MG63 (cell line): ENCODE data around the gene HCRTR2. TPM values are rescaled to one million over a fixed set of nuclear protein-coding genes. Genes with fewer than 3 reads are reported as not detected.
A peak's percentile ranks its signal among the peaks of the same experiment; 100 is the strongest.
"Not testable (repeated sequence)": the region's sequence is repeated elsewhere in the genome, so short reads cannot be mapped to it uniquely, and the experiment has no call there.

Source experiments
- DNase-seq: peaks from one replicate; pipeline ENCODE4 v3.0.0-alpha.2; 2020
- H3K27me3 ChIP-seq: fragments of 250-450 bp; sonication (Bioruptor Pico); 2 replicates; pipeline ENCODE4 v1.5.1; 2020; ENCODE audit warnings: mild to moderate bottlenecking, moderate library complexity
- H3K36me3 ChIP-seq: fragments of 250-450 bp; sonication (Bioruptor Pico); 2 replicates; pipeline ENCODE4 v1.5.1; 2020; ENCODE audit warnings: mild to moderate bottlenecking, moderate library complexity
- H3K4me3 ChIP-seq: fragments of 250-450 bp; sonication (Bioruptor Pico); 2 replicates; pipeline ENCODE4 v1.5.1; 2020; ENCODE audit warnings: mild to moderate bottlenecking, moderate library complexity
- H3K9me3 ChIP-seq: fragments of 250-450 bp; sonication (Bioruptor Pico); 2 replicates; pipeline ENCODE4 v1.5.1; 2020; ENCODE audit warnings: mild to moderate bottlenecking, moderate library complexity
- total RNA-seq: library from RNA; depleted of rRNA; stranded (reverse); fragments of >200 nt; shearing (Covaris generic); gene quantifications from 2 replicates; pipeline ENCODE4 v1.2.3, GENCODE V29; 2014; ENCODE audit warnings: low replicate concordance

HCRTR2 gene
- total RNA-seq, 1 experiment from 2014 or later: not detected

DNA sequence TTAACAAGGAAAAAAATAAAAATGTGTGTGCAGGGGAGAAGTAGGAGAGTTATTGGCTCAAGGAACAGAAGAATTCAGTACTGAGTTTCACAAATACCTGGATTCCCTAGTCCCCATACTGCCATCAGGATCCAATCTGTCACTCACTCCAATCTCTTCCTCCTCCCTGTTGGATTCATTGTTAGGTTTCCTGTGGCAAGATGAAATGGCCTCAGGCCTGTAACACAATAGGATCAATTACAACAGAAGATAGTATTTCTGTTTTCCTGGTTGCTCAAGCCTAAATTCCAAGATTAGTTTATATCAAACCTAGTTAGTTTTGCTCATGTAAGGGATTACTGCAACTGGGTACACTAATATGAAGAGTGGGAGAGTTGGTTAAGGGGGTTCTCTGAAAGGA, 24.4 kb downstream of the HCRTR2 start:
- Histone ChIP-seq H3K27me3 (no peaks in the 10 kb centered on the region), H3K36me3 (no peaks in the 10 kb centered on the region), H3K9me3 (no peaks in the 10 kb centered on the region), H3K4me3 (no peak overlapping the region)
- DNase-seq: no peak

GRCh38 chr6:55199239-55199638, 24.9 kb downstream of the HCRTR2 start:
- no peak for DNase-seq
- Histone ChIP-seq H3K4me3 (no peak overlapping the region), H3K27me3 (no peaks in the 10 kb centered on the region), H3K9me3 (no peaks in the 10 kb centered on the region), H3K36me3 (no peaks in the 10 kb centered on the region)

DNA sequence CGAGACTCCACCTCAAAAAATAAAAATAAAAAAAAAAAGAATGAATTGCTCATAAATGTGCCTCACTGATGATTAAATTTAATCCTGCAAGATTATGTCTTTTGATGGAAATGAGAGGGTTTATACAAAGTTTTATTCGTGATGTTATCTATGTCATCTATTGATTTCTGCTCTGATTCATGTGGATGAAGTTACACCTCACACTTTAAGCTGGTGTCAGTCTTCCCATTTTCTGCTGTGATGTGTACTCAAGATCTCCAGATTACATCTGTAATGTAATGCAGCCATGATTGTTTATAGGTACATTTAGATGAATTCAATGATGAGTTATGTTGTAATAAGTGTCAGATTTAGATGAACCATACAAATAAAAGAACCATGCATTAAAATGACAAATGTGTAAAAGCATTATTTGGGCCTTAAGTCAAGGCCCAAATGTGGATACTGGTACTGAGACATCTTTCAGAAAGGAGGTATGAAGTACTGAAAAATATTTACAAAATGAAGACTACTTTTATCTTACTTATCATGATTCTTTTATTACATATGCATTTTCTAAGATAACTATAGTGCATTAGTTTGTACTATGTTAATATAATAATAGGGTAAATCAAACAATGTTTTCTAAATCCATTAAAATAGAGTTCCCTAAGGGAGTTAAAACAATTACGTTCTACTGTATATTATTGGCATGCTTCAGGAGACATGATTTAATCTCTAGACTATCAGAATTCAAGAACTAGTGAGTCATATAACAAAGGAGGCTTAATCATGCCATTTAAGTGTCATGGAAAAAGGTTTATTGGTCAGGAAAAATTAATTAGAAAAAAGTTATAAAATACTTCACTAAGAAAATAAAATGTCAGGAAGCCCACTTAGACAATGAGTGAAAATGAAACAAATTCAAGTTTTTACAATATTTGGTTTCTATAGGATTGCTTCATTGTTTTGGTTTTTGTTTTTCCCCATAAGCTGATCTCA, 34.5 kb downstream of the HCRTR2 start:
- no peaks in the 10 kb centered on the region for H3K36me3 ChIP-seq
- no peaks in the 10 kb centered on the region for H3K27me3 ChIP-seq
- no peaks in the 10 kb centered on the region for H3K9me3 ChIP-seq
- no peak overlapping the region for H3K4me3 ChIP-seq
- DNase-seq: no peak

DNA sequence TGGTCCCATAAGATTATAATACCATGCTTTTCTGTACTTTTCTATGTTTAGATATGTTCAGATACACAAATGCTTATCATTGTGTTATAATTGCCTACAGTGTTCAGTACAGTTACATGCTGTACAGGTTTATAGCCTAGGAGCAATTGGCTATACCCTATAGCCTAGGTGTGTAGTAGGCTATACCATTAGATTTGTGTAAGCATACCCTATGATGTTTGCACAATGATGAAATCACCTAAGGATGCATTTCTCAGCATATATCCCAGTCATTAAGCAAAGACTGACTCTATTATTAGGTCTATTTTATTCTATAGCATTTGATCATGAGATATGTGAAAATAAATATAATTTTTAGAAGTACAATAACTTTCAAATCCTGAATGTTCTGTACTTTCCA, 36.6 kb downstream of the HCRTR2 start:
- DNase-seq: no peak
- Histone ChIP-seq H3K36me3 (no peaks in the 10 kb centered on the region), H3K9me3 (no peaks in the 10 kb centered on the region), H3K27me3 (no peaks in the 10 kb centered on the region), H3K4me3 (no peak overlapping the region)

- no peak overlapping the region for H3K4me3 ChIP-seq
- no peaks in the 10 kb centered on the region for H3K36me3 ChIP-seq
- no peaks in the 10 kb centered on the region for H3K27me3 ChIP-seq
- DNase-seq: no peak
- H3K9me3 ChIP-seq: no peaks in the 10 kb centered on the region
Observed at GRCh38 chr6:55212156-55212555, 37.8 kb downstream of the HCRTR2 start.

- Histone ChIP-seq H3K9me3 (no peaks in the 10 kb centered on the region), H3K36me3 (no peaks in the 10 kb centered on the region), H3K27me3 (no peaks in the 10 kb centered on the region), H3K4me3 (no peak overlapping the region)
- DNase-seq: no peak
Observed at GRCh38 chr6:55220961-55221360, 46.6 kb downstream of the HCRTR2 start.

DNA sequence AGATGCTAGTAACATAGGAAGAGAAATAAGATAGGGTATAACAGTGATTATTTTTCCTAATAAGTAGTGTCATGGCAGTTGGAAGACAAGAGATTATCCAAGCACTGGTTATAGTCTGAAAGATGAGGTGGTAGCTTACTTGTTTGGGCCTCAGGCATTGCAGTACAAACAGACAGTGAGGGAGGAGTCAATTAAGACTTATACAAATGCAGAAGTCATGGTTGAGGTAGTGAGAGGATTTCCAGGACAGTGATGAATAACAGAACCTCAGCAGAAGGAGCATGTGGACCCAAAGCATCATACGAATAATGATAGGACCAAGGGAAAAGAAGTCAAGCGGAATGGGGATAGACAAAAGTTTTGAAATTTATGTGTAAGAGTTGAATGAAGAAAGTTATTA, 53.5 kb downstream of the HCRTR2 start:
- DNase-seq: no peak
- no peaks in the 10 kb centered on the region for H3K9me3 ChIP-seq
- H3K36me3 ChIP-seq: no peaks in the 10 kb centered on the region
- no peak overlapping the region for H3K4me3 ChIP-seq
- H3K27me3 ChIP-seq: no peaks in the 10 kb centered on the region

GRCh38 chr6:55239099-55239498, 64.8 kb downstream of the HCRTR2 start:
- no peaks in the 10 kb centered on the region for H3K9me3 ChIP-seq
- no peaks in the 10 kb centered on the region for H3K36me3 ChIP-seq
- DNase-seq: peak; percentile 9
- no peak overlapping the region for H3K4me3 ChIP-seq
- no peaks in the 10 kb centered on the region for H3K27me3 ChIP-seq

- H3K36me3 ChIP-seq, DNase-seq, H3K4me3 ChIP-seq, H3K9me3 ChIP-seq, H3K27me3 ChIP-seq: not testable (repeated sequence)
Observed at GRCh38 chr6:55240975-55241605, 66.8 kb downstream of the HCRTR2 start.

GRCh38 chr6:55250400-55250799, 76.1 kb downstream of the HCRTR2 start:
- no peaks in the 10 kb centered on the region for H3K27me3 ChIP-seq
- no peaks in the 10 kb centered on the region for H3K36me3 ChIP-seq
- H3K9me3 ChIP-seq: no peaks in the 10 kb centered on the region
- no peak for DNase-seq
- H3K4me3 ChIP-seq: no peak overlapping the region

DNA sequence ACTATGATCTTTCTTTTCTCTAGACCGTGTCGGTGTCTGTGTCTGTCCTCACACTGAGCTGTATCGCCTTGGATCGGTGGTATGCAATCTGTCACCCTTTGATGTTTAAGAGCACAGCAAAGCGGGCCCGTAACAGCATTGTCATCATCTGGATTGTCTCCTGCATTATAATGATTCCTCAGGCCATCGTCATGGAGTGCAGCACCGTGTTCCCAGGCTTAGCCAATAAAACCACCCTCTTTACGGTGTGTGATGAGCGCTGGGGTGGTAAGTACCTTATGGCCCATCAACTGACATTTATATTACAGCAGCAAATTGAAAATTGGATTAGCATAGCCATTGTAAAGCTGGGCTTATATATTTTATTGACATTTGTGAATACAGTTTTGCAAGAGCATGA, 80.8 kb downstream of the HCRTR2 start:
- Histone ChIP-seq H3K4me3 (no peak overlapping the region), H3K36me3 (no peaks in the 10 kb centered on the region), H3K27me3 (no peaks in the 10 kb centered on the region), H3K9me3 (no peaks in the 10 kb centered on the region)
- DNase-seq: no peak

DNA sequence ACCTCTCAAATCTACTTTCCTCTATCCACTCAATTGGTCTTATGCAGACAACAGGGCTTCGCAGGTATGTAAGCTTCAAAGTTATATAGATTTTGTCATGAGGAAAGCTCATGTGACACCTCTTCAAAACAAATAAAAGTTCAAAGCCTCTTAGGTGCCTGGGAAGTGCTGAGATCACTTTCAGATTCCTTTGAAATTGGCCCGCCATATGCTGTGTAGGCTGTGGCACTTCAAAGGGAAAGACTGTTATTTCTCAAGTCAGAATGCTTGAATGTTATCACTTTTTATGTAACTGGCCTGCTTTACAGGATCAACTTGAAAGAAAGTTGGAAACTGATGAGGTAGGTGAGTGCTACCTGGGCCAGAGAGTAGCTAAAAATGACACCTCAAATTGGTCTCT, 85.9 kb downstream of the HCRTR2 start:
- Histone ChIP-seq H3K4me3 (no peak overlapping the region), H3K36me3 (no peaks in the 10 kb centered on the region), H3K27me3 (no peaks in the 10 kb centered on the region), H3K9me3 (no peaks in the 10 kb centered on the region)
- no peak for DNase-seq

DNA sequence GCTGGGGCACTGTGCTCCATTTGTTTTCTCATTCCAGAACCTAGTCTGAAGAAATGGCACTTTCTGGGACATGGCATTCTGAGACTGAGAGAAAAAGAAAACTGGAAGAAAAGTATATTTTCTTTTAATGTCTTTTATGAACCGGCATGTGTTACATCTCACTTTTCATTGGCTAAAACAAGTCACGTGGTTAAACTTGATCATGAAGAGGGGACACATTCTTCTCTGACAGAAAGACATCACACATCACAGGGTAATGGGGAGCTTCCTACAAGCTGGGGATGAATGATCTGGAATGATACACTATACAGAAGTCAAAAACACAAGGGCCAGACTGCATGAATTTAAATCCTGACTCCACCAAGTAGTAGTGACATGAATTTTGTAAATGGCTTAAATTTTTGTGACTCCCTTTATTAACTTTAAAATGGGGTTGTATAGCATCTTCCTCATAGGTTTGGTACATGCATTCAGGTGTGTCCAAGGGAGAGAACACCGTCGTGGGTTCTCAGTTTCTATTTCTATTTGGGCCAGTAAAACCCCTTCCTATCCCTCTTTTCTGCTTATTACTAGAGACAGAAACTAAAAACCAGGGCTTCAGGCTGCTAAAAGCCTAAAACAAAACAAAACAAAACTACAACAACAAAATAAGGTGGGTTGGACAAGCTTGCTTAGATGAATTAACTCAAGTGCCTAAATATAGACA, 91.2 kb downstream of the HCRTR2 start:
- no peak for DNase-seq
- Histone ChIP-seq H3K4me3 (no peak overlapping the region), H3K9me3 (no peaks in the 10 kb centered on the region), H3K27me3 (no peaks in the 10 kb centered on the region), H3K36me3 (no peaks in the 10 kb centered on the region)

DNA sequence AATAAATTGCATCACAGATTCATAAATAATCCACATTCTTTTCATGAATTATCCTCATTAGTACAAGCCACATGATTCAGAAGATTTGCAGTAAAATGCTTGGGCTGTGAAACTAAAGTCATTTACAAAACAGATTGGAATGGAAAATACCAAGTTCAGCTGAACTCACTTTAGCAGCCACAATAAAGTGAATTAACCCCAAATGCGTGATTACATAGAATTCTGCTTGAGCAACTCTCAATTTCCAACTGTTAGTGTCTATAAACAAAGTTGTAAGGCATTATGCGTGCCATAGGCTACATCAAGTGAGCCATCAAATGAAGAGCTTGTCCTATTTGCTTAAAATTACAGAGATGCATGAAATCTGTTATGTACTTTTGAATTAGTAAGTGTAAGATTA, 92.6 kb downstream of the HCRTR2 start:
- Histone ChIP-seq H3K4me3 (no peak overlapping the region), H3K9me3 (no peaks in the 10 kb centered on the region), H3K36me3 (no peaks in the 10 kb centered on the region), H3K27me3 (no peaks in the 10 kb centered on the region)
- no peak for DNase-seq

GRCh38 chr6:55276745-55277530, 102.6 kb downstream of the HCRTR2 start:
- H3K9me3 ChIP-seq: no peaks in the 10 kb centered on the region

DNA sequence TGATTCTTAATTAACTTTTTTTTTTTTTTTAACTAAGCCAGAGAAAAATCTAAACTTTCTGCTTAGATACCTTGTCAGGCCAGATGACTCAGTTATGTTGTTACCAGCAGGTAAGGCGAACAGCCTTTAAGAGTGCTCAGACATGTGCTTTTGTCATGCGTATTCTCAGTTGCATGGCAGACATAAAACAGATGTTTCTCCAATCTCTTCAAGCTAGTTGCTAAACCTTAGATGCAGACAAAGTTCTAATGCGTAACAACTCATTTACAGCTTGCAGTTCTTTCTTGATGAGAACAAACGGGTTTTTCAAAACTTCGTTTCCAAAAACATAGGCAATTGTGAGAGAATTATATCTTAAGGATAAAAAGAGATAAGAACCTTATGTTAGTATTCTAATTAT, 103.3 kb downstream of the HCRTR2 start:
- H3K4me3 ChIP-seq: no peak overlapping the region
- no peak for DNase-seq
- H3K36me3 ChIP-seq: no peaks in the 10 kb centered on the region
- no peaks in the 10 kb centered on the region for H3K9me3 ChIP-seq
- H3K27me3 ChIP-seq: no peaks in the 10 kb centered on the region

More at GRCh38 chr6:55276745-55277530, 102.6 kb downstream of the HCRTR2 start:
- no peaks in the 10 kb centered on the region for H3K36me3 ChIP-seq
- no peak overlapping the region for H3K4me3 ChIP-seq
- no peak for DNase-seq
- H3K27me3 ChIP-seq: no peaks in the 10 kb centered on the region

- Histone ChIP-seq H3K27me3 (no peaks in the 10 kb centered on the region), H3K36me3 (no peaks in the 10 kb centered on the region), H3K4me3 (no peak overlapping the region), H3K9me3 (no peaks in the 10 kb centered on the region)
- DNase-seq: no peak
Observed at GRCh38 chr6:55281215-55281614, 106.9 kb downstream of the HCRTR2 start.
